NCI-H2196 (cell line): Measurements from ENCODE around the gene HOXA3.

Experiments
- DNase-seq: peaks from one replicate; lab custom pipeline; 2025; ENCODE audit not compliant: unreplicated experiment; lab: John Stamatoyannopoulos, UW

Gene HOXA3

GRCh38 chr7:27064159-27064558, 88.2 kb downstream of the HOXA3 start:
- DNase-seq = no peak

- DNase-seq = no peak
Observed at GRCh38 chr7:27062946-27063345, 89.4 kb downstream of the HOXA3 start.
